HG02970 (cell line): Measurements from ENCODE around the gene TSHZ1.
"Not testable (repeated sequence)": the region's sequence is repeated elsewhere in the genome, so short reads cannot be mapped to it uniquely, and the experiment has no call there.

Experiments
- ATAC-seq: cut with Tn5 transposase; IDR thresholded peaks from one replicate; pipeline ENCODE4 v1.9.1; 2021; ENCODE audit warnings: mild to moderate bottlenecking, moderate library complexity, moderate number of reproducible peaks; ENCODE audit not compliant: unreplicated experiment, low FRiP score

TSHZ1 gene

GRCh38 chr18:75183524-75183923 is 27.1 kb upstream of the TSHZ1 start:
- no peak for ATAC-seq

GRCh38 chr18:75183973-75184493 is 26.6 kb upstream of the TSHZ1 start:
- no peak for ATAC-seq

- no peak for ATAC-seq
These were observed 25.1 kb upstream of the TSHZ1 start for GRCh38 chr18:75185460-75185859.

- ATAC-seq, result not testable (repeated sequence)
These were observed 22.9 kb upstream of the TSHZ1 start for GRCh38 chr18:75187702-75188101.

- ATAC-seq, result no peak
These were observed 20.9 kb upstream of the TSHZ1 start for GRCh38 chr18:75189696-75190095.

DNA sequence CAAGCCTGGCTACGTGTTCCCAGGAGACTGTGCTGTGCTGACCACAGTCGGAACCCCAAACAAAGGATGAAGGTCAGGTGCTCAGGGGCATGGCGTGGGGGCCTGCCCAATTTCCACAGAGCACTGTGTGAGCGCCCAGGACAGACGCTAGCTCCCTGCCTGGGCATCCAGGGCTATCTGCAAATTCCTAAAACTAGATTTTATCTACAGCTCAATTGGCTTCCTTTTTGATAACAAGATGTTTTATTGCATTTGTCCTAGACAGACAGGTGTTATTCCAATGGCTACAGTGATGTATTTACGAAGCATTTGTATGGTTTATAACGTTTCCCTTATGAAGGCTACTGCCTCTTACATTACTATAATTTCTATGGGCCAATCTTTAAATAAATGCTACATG is 17.7 kb upstream of the TSHZ1 start:
- no peak for ATAC-seq

GRCh38 chr18:75198036-75198435 is 12.6 kb upstream of the TSHZ1 start:
- no peak for ATAC-seq

- no peak for ATAC-seq
These were observed 11.3 kb upstream of the TSHZ1 start for GRCh38 chr18:75199327-75199726.

- ATAC-seq, result no peak
These were observed 10.5 kb upstream of the TSHZ1 start for GRCh38 chr18:75200071-75200470.

GRCh38 chr18:75200605-75201280 is 9.9 kb upstream of the TSHZ1 start:
- ATAC-seq, result no peak

- no peak for ATAC-seq
These were observed 9.0 kb upstream of the TSHZ1 start for GRCh38 chr18:75201282-75202270.

DNA sequence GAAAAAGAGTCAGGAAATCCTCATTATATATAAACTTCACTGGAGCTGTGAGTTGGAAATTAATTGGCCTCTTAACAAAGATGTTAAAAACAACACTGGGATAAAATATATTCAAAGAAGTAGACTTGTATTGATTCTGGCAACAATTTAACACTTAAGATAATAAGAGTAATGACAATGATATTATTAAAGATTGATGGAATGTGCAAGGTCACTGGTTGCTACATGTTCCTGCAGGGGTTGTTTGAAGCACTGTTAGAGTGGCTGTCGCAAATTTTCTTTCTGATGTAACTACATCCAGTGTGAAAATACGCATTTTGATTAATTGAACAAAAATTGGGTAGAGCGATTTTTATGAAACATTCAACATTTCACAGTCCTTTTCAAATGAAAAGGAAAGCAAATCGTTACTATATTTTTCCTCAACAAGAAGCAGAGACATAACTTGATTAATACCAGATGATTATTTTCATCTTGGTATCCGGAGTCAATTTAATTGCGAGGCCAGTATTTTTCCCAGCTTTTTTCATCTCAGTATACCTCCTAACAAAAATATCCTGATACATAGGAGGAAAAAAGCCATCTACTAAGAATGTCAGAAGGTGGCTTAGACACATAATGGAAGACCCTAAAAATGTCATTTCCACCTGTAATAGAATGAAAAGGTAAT is 7.8 kb upstream of the TSHZ1 start:
- ATAC-seq, result no peak

GRCh38 chr18:75203416-75204268 is 7.0 kb upstream of the TSHZ1 start:
- no peak for ATAC-seq

GRCh38 chr18:75204269-75204731 is 6.3 kb upstream of the TSHZ1 start:
- ATAC-seq, result no peak

GRCh38 chr18:75204732-75205513 is 5.7 kb upstream of the TSHZ1 start:
- ATAC-seq, result no peak

- no peak for ATAC-seq
These were observed 5.0 kb upstream of the TSHZ1 start for GRCh38 chr18:75205514-75206132.

- ATAC-seq, result no peak
These were observed 3.9 kb upstream of the TSHZ1 start for GRCh38 chr18:75206452-75207309.
